K562 treated with DMSO at 1 percent for 48 hours (cell line): Measurements from ENCODE around the gene HSFX2. TPM values are rescaled to one million over a fixed set of nuclear protein-coding genes. Genes with fewer than 3 reads are reported as not detected.

Experiments
- total RNA-seq: library from RNA; unstranded; fragments of 300-600 nt; gene quantifications from 2 replicates; pipeline ENCODE4 v1.2.3, GENCODE V29; 2022; ENCODE audit warnings: low replicate concordance; ENCODE audit errors: extremely low read depth

The HSFX2 gene, protein sequence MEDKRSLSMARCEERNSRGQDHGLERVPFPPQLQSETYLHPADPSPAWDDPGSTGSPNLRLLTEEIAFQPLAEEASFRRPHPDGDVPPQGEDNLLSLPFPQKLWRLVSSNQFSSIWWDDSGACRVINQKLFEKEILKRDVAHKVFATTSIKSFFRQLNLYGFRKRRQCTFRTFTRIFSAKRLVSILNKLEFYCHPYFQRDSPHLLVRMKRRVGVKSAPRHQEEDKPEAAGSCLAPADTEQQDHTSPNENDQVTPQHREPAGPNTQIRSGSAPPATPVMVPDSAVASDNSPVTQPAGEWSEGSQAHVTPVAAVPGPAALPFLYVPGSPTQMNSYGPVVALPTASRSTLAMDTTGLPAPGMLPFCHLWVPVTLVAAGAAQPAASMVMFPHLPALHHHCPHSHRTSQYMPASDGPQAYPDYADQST
- total RNA-seq = not detected in 2 replicates

GRCh38 chrX:149595214-149595613, at the start of gene HSFX2:
TSS of gene HSFX2 (minus strand) at chrX:149595314. CDS start at chrX:149594700, 614 bp downstream.

DNA sequence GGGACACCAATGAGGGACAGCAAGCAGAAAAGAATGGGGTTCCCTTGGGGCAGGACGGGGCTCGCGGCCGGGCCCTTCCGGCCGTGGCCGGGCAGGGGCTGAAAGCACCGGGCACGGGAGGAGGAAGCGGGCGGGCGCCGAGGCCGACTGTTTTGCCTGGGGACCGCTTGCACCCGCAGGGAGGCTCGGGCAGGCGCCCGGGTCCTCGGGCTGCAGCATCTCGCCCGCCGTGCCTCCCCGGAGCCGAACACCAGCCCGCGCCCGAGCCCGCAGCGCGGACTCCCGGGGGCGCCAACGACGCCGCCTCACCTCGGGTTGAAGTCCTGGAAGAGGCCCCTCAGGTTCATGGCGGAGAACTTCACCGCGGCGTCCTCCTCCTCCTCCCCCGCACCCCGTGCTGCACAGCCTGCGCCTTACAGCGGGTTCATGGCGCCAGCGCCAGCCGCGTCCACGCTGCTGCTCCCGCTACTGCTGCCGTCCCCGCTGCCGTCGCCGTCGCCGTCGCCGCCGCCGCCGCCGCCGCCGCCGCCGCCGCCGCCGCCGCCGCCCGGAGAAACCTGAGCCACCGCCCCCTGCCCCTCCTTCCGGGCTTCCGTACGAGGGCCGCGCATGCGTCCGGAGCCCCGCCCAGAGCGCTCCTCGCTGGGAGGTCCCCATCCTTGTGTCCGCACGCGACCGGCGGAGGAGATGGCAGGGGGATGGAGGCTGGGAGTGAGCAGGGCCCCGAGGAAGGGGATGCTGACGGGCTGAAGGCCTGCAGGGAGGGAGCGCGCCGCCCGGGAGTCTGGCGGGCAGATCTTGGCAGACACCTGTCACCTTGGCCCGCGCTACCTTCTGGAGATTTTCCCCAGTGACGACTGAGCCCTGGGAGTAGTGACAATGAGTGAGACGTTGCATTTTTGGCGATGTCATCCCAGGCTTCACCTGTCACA, 36.4 kb upstream of the HSFX2 start, which contains the start of gene TMEM185A:
TSS of gene TMEM185A (minus strand) at position 559 of the 932 bp plus-strand sequence. CDS start at position 347, 212 bp downstream.

GRCh38 chrX:149587359-149587758, 7.8 kb downstream of the HSFX2 start, which contains the start of gene MAGEA9B:
TSS of gene MAGEA9B (minus strand) at chrX:149587459. CDS start at chrX:149583179, 4,280 bp downstream.

DNA sequence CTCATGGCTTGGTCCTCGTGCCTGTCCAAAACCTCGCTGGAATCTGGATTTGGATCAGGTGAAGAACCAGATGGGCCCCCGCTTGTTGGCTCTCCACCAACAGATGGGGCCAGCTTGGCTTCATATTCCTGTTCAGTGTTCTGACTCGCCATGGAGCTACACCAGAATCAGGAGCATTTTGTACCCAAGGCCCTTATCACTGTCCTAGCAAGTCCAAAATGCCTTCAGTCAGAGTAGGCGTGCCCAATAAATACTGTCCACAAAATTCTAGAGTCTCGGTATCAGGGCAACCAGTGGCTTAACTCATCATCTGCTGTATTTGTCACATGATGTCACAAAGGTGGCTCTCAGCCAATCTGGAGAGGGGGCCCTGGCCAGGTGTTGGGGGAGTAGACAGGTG, 45.4 kb downstream of the HSFX2 start, which contains the start of gene HSFX3:
TSS of gene HSFX3 (minus strand) at position 224 of the 400 bp plus-strand sequence. CDS start at position 152, 72 bp downstream.

Other genes starting within 250 kb of the HSFX2 start
- not detected in 2 replicates for gene IDS, start 90.0 kb downstream of the HSFX2 start, total RNA-seq
- not detected in 2 replicates for gene EOLA1, start 54.3 kb downstream of the HSFX2 start, total RNA-seq
- gene HSFX3, start 45.4 kb downstream of the HSFX2 start, total RNA-seq = not detected in 2 replicates
- gene MAGEA9B, start 7.9 kb downstream of the HSFX2 start, total RNA-seq = not detected in 2 replicates
- not detected in 2 replicates for gene TMEM185A, start 36.5 kb upstream of the HSFX2 start, total RNA-seq
- gene MAGEA11, start 116.7 kb upstream of the HSFX2 start, total RNA-seq = not detected in 2 replicates
- gene HSFX1, start 178.8 kb upstream of the HSFX2 start, total RNA-seq = not detected in 2 replicates
- not detected in 2 replicates for gene MAGEA9, start 186.6 kb upstream of the HSFX2 start, total RNA-seq